HepG2 (cell line): ENCODE data around the gene EHD1. TPM values are rescaled to one million over a fixed set of nuclear protein-coding genes. Genes with fewer than 3 reads are reported as not detected.

ENCODE experiments used
- ISX ChIP-seq: sonication (generic); formaldehyde crosslinking; conservative IDR thresholded peaks from 2 replicates; pipeline ENCODE4 v1.5.0; 2020; ENCODE audit warnings: missing genetic modification reagents
- KMT2A ChIP-seq: sonication (generic); formaldehyde crosslinking; IDR thresholded peaks from 2 replicates; pipeline ENCODE4 v1.4.0; 2020; ENCODE audit warnings: missing genetic modification reagents
- MAX ChIP-seq: IDR thresholded peaks from 2 replicates; pipeline ENCODE4 v1.6.1; 2012; ENCODE audit warnings: inconsistent platforms
- NFYC ChIP-seq: IDR thresholded peaks from 2 replicates; pipeline ENCODE4 v1.6.1; 2016; ENCODE audit warnings: missing genetic modification reagents, missing compliant biosample characterization
- NR2F2 ChIP-seq: IDR thresholded peaks from 2 replicates; pipeline ENCODE4 v1.6.1; 2012; ENCODE audit warnings: low read depth, inconsistent platforms, borderline replicate concordance
- PHF5A ChIP-seq: IDR thresholded peaks from one replicate; pipeline ENCODE4 v1.6.1; 2018; ENCODE audit warnings: low read depth, missing genetic modification reagents; ENCODE audit not compliant: unreplicated experiment
- PLRG1 ChIP-seq: fragments of 450-650 bp; conservative IDR thresholded peaks from 2 replicates; pipeline ENCODE4 v1.6.1; 2016
- POGK ChIP-seq: sonication (generic); formaldehyde crosslinking; conservative IDR thresholded peaks from 2 replicates; pipeline ENCODE4 v1.8.0; 2022; ENCODE audit warnings: mild to moderate bottlenecking, moderate library complexity, missing genetic modification reagents
- POLR2AphosphoS5 ChIP-seq: IDR thresholded peaks from 2 replicates; pipeline ENCODE4 v1.6.1; 2012; ENCODE audit warnings: low read depth, low read length
- PRDM15 ChIP-seq: sonication (generic); formaldehyde crosslinking; IDR thresholded peaks from 2 replicates; pipeline ENCODE4 v1.4.0; 2020; ENCODE audit warnings: missing genetic modification reagents
- TAF15 ChIP-seq: fragments of 200-400 bp; formaldehyde crosslinking; IDR thresholded peaks from one replicate; pipeline ENCODE4 v1.6.1; 2018; ENCODE audit warnings: mild to moderate bottlenecking, low read depth, low read length; ENCODE audit not compliant: poor library complexity, severe bottlenecking
- TCF7 ChIP-seq: sonication (generic); IDR thresholded peaks from 2 replicates; pipeline ENCODE4 v1.6.1; 2016; ENCODE audit warnings: antibody characterized with exemption, low read depth
- XRCC5 ChIP-seq: fragments of 200-400 bp; formaldehyde crosslinking; optimal IDR thresholded peaks from 2 replicates; pipeline ENCODE3; 2017; ENCODE audit warnings: mild to moderate bottlenecking, low read length
- ZBED4 ChIP-seq: sonication (generic); formaldehyde crosslinking; IDR thresholded peaks from 2 replicates; pipeline ENCODE4 v1.4.0; 2020; ENCODE audit warnings: missing genetic modification reagents, borderline replicate concordance
- ZC3H13 ChIP-seq: sonication (generic); formaldehyde crosslinking; IDR thresholded peaks from 2 replicates; pipeline ENCODE4 v1.8.1; 2023; ENCODE audit warnings: mild to moderate bottlenecking, missing genetic modification reagents, moderate library complexity
- ZNF136 ChIP-seq: sonication (generic); formaldehyde crosslinking; IDR thresholded peaks from 2 replicates; pipeline ENCODE4 v1.8.1; 2022; ENCODE audit warnings: low read depth, mild to moderate bottlenecking, moderate library complexity, missing genetic modification reagents
- ZNF501 ChIP-seq: sonication (generic); formaldehyde crosslinking; IDR thresholded peaks from 2 replicates; pipeline ENCODE4 v1.5.1; 2020; ENCODE audit warnings: mild to moderate bottlenecking, moderate library complexity, missing genetic modification reagents
- ZNF570 ChIP-seq: sonication (generic); formaldehyde crosslinking; IDR thresholded peaks from 2 replicates; pipeline ENCODE4 v1.4.0; 2020; ENCODE audit warnings: mild to moderate bottlenecking, missing genetic modification reagents, borderline replicate concordance
- ZNF607 ChIP-seq: sonication (generic); formaldehyde crosslinking; IDR thresholded peaks from 2 replicates; pipeline ENCODE4 v1.5.1; 2020; ENCODE audit warnings: missing genetic modification reagents, mild to moderate bottlenecking, borderline replicate concordance
- ZNF784 ChIP-seq: sonication (generic); formaldehyde crosslinking; IDR thresholded peaks from 2 replicates; pipeline ENCODE4 v1.5.1; 2020; ENCODE audit warnings: missing genetic modification reagents, mild to moderate bottlenecking, borderline replicate concordance
- polyA plus RNA-seq, 8 experiments: library from polyadenylated mRNA; depleted of rRNA in 3 of 8; stranded (reverse) in 7 of 8; unstranded in 1 of 8; fragments of >200 nt; fragmentation: Illumina TruSeq in 4 of 8; extraction: Trizol in 4 of 8; gene quantifications; 2 replicates each; pipeline versions ENCODE4 v1.2.1 to v1.2.3, GENCODE V29; 2011 to 2016; ENCODE audit warnings: low read depth in 4 of 8, missing spikeins in 1 of 8, mixed read lengths in 1 of 8; ENCODE audit not compliant: insufficient read depth in 1 of 8
- total RNA-seq, 5 experiments: library from RNA; depleted of rRNA; stranded (reverse); fragments of >200 nt; fragmentation: Illumina TruSeq; extraction: Trizol; gene quantifications; 2 replicates each; pipeline ENCODE4 v1.2.3, GENCODE V29; 2016; ENCODE audit warnings: low read depth in 1 of 5

The EHD1 gene
- total and polyA plus RNA-seq, 2 of the 13 experiments (the other 11 are each of a cell fraction or from before 2014, with no cell fraction given): 23.6 to 26.6 TPM

- TF ChIP-seq TAF15: no peak
- no peak for TF ChIP-seq TCF7
- no peak for TF ChIP-seq ZNF784 (CRISPR knock-in tag)
- no peak for TF ChIP-seq ZNF570 (CRISPR knock-in tag)
- TF ChIP-seq ZNF501: peak; percentile 49; the same call in 1 of the 2 replicates
- TF ChIP-seq PHF5A (CRISPR knock-in tag): no peak
- no peak for TF ChIP-seq POGK (CRISPR knock-in tag)
- peak; percentile 70 for TF ChIP-seq XRCC5
- no peak for TF ChIP-seq POLR2AphosphoS5
- 0 out of 2 replicates have a peak, but pooled peaks have one; percentile 20 for TF ChIP-seq KMT2A (CRISPR knock-in tag)
- TF ChIP-seq ZNF136 (CRISPR knock-in tag): no peak
- TF ChIP-seq PRDM15 (CRISPR knock-in tag): peak; percentile 94
- TF ChIP-seq MAX: 0 out of 2 replicates have a peak, but pooled peaks have one; percentile 27
- TF ChIP-seq NR2F2: no peak
- TF ChIP-seq ZBED4 (CRISPR knock-in tag): 0 out of 2 replicates have a peak, but pooled peaks have one; percentile 3
- TF ChIP-seq ZC3H13 (CRISPR knock-in tag): no peak
- no peak for TF ChIP-seq ZNF607 (CRISPR knock-in tag)
- TF ChIP-seq PLRG1: no peak
- no peak for TF ChIP-seq NFYC
- no peak for TF ChIP-seq ISX (CRISPR knock-in tag)
Measured at GRCh38 chr11:64872790-64873488, 5.5 kb downstream of the EHD1 start (continued).
